CD4-positive, alpha-beta T cell treated with Interleukin-21 for 1 hour (primary cell): ENCODE measurements around the gene PIK3R6.

Experiments used
- DNase-seq: peaks from one replicate; pipeline ENCODE4 v3.0.0-alpha.2; 2020

The PIK3R6 gene

GRCh38 chr17:8894202-8894671, 26.8 kb upstream of the PIK3R6 start:
- DNase-seq: no peak

- DNase-seq: no peak
These were observed 26.2 kb upstream of the PIK3R6 start for GRCh38 chr17:8893621-8894201.

- DNase-seq: no peak
These were observed 25.6 kb upstream of the PIK3R6 start for GRCh38 chr17:8893059-8893458.

- DNase-seq: no peak
These were observed 24.8 kb upstream of the PIK3R6 start for GRCh38 chr17:8892338-8892690.

- DNase-seq: no peak
These were observed 23.2 kb upstream of the PIK3R6 start for GRCh38 chr17:8890671-8891070.

GRCh38 chr17:8889458-8890210, 22.2 kb upstream of the PIK3R6 start:
- no peak for DNase-seq

GRCh38 chr17:8888704-8889302, 21.3 kb upstream of the PIK3R6 start:
- DNase-seq: no peak

- no peak for DNase-seq
These were observed 20.6 kb upstream of the PIK3R6 start for GRCh38 chr17:8887834-8888703.

GRCh38 chr17:8887301-8887700, 19.8 kb upstream of the PIK3R6 start:
- no peak for DNase-seq

- DNase-seq: no peak
These were observed 18.7 kb upstream of the PIK3R6 start for GRCh38 chr17:8885967-8886684.

GRCh38 chr17:8885163-8885966, 17.9 kb upstream of the PIK3R6 start:
- peak; percentile 62 for DNase-seq

- no peak for DNase-seq
These were observed 17.0 kb upstream of the PIK3R6 start for GRCh38 chr17:8884336-8884990.

GRCh38 chr17:8883353-8883752, 15.9 kb upstream of the PIK3R6 start:
- no peak for DNase-seq

- no peak for DNase-seq
These were observed 14.1 kb upstream of the PIK3R6 start for GRCh38 chr17:8881606-8882005.

GRCh38 chr17:8880466-8880865, 13.0 kb upstream of the PIK3R6 start:
- DNase-seq: no peak

GRCh38 chr17:8879410-8879809, 11.9 kb upstream of the PIK3R6 start:
- DNase-seq: no peak

- no peak for DNase-seq
These were observed 10.5 kb upstream of the PIK3R6 start for GRCh38 chr17:8877984-8878383.

- DNase-seq: no peak
These were observed 8.5 kb upstream of the PIK3R6 start for GRCh38 chr17:8875957-8876356.

GRCh38 chr17:8875436-8875835, 8.0 kb upstream of the PIK3R6 start:
- no peak for DNase-seq

GRCh38 chr17:8873801-8874715, 6.6 kb upstream of the PIK3R6 start:
- no peak for DNase-seq
